Mononuclear cell (primary cell): Measurements from ENCODE around the gene RASEF. TPM values are rescaled to one million over a fixed set of nuclear protein-coding genes. Genes with fewer than 3 reads are reported as not detected.

Source experiments
- H3K27me3 ChIP-seq: 2 replicates; pipeline ENCODE4 v1.6.0; 2011; ENCODE audit warnings: low read length, control low read depth; ENCODE audit not compliant: insufficient read depth
- H3K4me1 ChIP-seq: 2 replicates; pipeline ENCODE4 v1.5.1; 2011; ENCODE audit warnings: mild to moderate bottlenecking, low read length, control low read depth; ENCODE audit not compliant: insufficient read depth
- H3K4me3 ChIP-seq: 2 replicates; pipeline ENCODE4 v1.5.1; 2011; ENCODE audit warnings: mild to moderate bottlenecking, low read length, moderate library complexity
- H3K9me3 ChIP-seq: 2 replicates; pipeline ENCODE4 v1.5.1; 2011; ENCODE audit warnings: low read depth, mild to moderate bottlenecking, control low read depth, low read length
- total RNA-seq: library from RNA; depleted of rRNA; stranded (reverse); fragments of >200 nt; gene quantifications from one replicate; pipeline ENCODE4 v1.2.3, GENCODE V29; 2012

Gene RASEF
- total RNA-seq, 1 donor: under 0.01 TPM

DNA sequence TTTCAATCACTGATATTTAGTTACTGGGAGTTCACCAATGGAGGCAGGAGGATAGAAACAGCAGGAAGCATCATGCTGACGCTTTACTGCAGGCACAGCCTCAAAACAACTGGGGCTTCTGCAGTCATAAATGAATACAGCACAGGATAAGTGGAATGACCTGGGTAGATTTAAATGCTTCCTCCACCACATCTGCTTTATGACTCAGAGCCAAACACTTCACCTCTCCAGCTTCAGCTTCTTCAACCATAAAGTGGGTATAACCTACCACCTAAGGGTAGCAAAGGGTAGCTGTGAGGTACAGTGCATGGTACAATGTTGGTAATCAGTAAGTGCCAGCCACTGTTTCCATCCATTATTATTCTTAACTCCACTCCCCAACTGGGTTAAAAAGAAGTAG is 28.4 kb downstream of the RASEF start:
- H3K4me1 ChIP-seq: no peaks in the 10 kb centered on the region
- no peaks in the 10 kb centered on the region for H3K27me3 ChIP-seq
- no peaks in the 10 kb centered on the region for H3K9me3 ChIP-seq
- H3K4me3 ChIP-seq: no peak overlapping the region

DNA sequence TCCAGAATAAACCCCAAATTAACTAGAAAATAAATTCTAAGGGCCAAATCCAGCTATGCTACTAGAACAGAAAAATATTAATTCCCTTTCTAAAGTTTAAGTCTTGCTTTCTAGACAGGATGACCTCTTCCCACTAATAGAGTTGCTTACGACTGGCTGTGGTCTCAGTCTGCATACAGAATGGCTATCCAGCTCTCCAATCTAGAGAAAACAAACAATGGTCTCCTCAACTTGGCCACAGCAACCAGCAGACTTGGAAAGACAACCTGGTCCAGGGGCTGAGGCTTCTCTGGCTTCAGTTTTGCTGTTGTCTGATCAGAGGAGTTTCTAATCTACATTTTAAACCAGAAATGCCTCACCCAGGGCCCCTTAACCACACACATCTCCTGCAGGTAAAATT is 28.9 kb downstream of the RASEF start:
- no peaks in the 10 kb centered on the region for H3K4me1 ChIP-seq
- H3K9me3 ChIP-seq: no peaks in the 10 kb centered on the region
- no peak overlapping the region for H3K4me3 ChIP-seq
- no peaks in the 10 kb centered on the region for H3K27me3 ChIP-seq

DNA sequence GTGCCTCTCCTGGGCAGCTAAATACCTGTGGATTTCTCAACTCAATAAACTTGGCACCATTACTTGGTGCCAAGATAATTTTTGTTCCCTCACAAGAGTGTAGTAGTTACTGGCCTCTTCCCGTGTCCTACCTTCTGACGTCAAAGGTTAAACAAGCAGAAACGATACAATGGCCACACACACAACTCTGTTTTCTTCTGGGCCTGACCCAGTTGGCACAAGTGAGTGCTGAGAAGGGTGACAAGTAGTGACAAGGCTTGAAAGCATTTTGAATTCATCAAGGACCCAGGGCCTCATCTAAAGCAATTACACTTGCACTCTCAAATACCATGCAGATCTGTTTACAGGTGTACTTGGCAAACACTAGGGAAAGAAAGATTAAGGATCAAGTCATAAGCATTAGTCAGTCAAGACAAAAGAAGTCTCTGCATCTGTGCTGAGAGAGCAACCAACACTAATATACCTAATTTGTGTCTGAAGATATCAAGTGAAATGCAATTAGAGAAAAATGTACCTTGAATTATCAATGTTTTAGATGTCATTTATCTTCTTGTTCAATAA is 30.8 kb downstream of the RASEF start:
- Histone ChIP-seq H3K4me1 (no peaks in the 10 kb centered on the region), H3K27me3 (no peaks in the 10 kb centered on the region), H3K9me3 (no peaks in the 10 kb centered on the region)

DNA sequence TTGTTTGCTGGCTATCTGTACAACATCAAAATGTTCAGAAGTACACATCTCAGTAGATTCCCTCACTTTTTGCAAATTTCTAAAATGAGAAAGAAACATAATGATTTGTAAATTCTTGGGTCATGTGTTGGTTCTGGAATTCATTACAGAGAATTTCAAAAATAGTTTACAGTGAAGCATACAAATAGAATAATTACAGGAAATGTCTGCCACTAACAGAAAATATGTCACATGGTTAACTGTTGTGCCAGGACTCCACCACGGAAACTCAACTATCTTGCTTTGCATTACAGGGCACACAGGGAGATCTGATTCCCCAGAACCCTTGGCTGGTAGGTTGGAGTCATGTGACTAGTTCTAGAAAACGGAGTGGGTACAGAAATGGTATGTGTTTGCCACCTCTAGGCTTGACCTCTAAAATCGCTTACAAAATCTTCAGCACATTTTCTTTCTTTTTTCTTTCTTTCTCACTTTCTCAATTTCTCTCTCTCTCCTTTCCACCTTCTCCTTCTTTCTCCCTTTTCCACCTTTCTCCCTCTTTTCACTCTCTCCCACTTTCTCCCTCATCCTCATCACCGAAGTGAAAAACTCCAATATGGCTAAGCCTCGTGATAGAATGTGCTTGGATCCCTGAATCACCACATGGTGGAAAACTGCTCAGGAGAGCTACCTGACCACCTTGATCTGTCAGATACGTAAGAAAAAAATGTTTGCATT is 32.4 kb downstream of the RASEF start:
- Histone ChIP-seq H3K4me1 (no peaks in the 10 kb centered on the region), H3K9me3 (no peaks in the 10 kb centered on the region), H3K27me3 (no peaks in the 10 kb centered on the region), H3K4me3 (no peak overlapping the region)

More for the DNA sequence above, 30.8 kb downstream of the RASEF start:
- H3K4me3 ChIP-seq: no peak overlapping the region

DNA sequence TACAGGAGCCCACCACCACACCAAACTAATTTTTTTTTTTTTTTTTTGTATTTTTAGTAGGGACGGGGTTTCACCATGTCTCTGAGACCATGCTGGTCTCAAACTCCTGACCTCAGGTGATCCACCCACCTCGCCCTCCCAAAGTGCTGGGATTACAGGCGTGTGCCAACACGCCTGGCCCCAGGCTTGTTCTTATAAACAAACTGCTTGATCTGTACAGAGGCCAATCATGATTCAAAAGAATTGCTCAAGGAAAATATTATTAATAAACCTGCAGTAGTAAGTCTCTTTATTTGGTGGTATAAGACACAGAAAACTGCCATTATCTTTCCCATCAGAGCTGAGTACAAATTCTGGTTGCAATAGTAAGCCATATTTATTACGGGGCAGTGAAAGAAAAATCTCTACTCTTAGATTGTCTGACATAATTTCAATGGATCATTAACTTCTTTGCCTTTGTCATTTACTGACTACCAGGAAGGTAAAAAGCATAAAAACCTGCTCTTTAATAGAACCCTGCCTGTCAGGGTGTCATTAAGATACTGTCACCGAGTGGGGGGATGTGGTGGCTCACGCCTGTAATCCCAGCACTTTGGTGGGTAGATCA is 33.3 kb downstream of the RASEF start:
- Histone ChIP-seq H3K9me3 (no peaks in the 10 kb centered on the region), H3K4me3 (no peak overlapping the region), H3K27me3 (no peaks in the 10 kb centered on the region), H3K4me1 (no peaks in the 10 kb centered on the region)

DNA sequence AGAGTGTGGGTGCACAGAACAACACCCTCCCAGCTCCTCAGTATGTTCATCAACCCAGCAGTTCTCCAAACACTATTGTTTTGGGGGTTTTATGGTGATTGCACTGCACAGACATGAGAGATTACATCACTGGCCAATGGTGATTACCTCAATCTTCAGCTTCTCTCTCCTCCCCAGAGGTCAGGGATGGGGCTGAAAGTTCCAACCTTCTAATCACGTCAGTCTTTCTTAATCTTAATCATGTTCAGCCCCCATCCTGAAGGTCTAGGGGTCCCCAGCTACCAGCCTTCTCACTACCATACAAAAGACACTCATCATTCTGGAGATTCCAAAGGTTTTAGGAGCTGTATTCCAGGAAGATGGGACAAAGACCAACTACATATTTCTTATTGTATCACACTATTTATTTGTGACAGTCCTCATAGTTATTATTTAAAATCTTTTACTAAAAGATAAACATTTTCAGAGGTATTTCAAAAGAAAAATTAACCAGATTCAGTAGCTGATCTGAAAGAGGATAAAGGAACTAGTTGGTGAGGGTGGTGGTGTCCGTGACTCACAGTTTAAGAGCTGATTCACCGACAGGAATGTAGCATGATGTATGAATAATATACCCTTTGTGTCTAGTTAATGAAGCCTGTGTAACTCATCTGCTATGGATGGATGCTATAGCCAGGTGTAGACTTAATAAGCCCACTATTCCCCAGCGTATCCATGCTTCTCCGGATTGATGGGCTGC is 35.6 kb downstream of the RASEF start:
- Histone ChIP-seq H3K4me3 (no peak overlapping the region), H3K27me3 (no peaks in the 10 kb centered on the region), H3K4me1 (no peaks in the 10 kb centered on the region), H3K9me3 (no peaks in the 10 kb centered on the region)

DNA sequence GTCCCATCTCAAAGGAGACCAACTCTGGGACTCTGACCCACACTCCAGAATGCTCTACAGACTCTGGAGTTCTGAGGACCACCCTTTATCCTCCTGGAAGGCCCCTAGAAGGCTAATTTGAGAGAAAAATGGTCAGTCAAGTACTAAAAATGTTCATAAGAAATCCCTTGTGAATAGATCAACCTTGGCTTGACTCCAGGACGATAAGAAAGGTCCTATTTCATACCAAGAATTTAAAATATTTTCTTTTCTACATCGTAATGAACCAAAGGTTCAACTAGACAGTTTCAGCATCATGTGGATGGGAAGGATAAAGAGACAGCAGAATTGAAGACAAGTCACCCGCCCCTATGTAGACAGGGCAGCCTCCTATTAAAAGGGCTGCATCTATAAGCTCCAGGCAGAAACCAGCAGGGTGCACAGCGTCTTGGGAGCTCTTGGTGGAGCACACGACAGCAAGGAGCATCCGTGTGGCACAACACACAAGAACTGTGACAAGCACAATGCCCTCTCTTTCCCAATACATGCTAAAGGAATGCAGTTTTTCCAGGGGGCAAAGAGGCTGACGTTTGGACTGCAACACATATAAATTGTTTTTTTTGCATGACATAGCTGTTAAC is 38.3 kb downstream of the RASEF start:
- Histone ChIP-seq H3K27me3 (no peaks in the 10 kb centered on the region), H3K9me3 (no peaks in the 10 kb centered on the region), H3K4me1 (no peaks in the 10 kb centered on the region), H3K4me3 (no peak overlapping the region)

DNA sequence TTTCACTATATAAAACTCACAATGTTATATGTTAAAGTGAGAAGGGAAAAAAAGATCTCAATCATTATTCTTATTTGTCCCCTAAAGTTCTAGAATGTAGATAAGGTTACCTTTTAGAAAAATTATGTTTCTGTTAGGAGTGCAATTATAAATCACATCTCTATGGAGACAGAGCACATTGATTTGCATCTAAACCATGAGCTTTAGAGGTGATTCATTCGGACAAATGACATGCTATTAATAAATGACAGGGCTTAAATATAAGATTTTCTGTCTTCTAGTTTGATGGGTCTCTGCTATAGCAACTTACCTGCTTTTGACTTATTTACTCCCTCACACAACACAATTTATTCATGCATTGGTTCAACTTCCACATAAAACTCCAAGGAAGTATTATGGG is 39.8 kb downstream of the RASEF start:
- H3K4me1 ChIP-seq: no peaks in the 10 kb centered on the region
- H3K9me3 ChIP-seq: no peaks in the 10 kb centered on the region
- H3K27me3 ChIP-seq: no peaks in the 10 kb centered on the region

DNA sequence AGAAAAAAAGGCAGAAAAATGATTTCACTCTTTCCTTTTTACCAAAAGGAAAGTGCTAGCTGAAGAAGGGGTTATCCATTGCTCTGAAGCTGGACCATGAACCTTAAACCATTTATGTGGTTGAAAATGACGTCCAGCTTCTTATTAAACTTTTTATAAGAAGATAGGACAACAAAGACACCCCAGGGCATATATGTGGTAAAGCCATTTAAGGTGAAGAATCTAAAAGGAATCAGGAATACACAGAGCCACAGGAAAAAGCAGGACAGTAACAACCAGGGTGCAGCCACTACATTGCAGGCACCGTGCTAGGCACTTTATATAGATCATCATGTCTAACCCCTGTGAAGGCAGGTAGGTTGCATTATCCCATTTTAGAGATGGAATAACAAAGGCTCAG is 42.1 kb downstream of the RASEF start:
- no peaks in the 10 kb centered on the region for H3K9me3 ChIP-seq
- H3K27me3 ChIP-seq: no peaks in the 10 kb centered on the region
- H3K4me1 ChIP-seq: no peaks in the 10 kb centered on the region
- H3K4me3 ChIP-seq: no peak overlapping the region

More for the DNA sequence above, 39.8 kb downstream of the RASEF start:
- H3K4me3 ChIP-seq: no peak overlapping the region

DNA sequence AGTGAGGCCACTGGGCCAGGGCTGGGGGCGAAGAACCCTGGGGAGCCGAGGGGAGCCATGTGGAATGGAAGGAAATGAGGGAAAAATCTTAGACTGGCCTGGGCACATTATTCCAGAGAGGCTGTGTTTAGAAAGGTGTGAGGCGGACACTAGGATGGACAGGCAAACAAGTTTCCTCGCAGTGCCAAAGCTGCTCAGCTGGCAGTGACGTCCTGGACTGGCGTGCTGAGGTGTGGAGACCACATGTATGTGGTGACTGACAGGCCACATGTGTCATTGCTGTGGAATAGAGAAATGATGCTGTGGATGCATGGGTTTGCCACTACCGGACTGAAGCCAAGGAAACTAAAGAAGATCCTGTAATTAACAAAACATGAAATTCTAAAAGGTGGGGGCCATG is 42.6 kb downstream of the RASEF start:
- Histone ChIP-seq H3K4me1 (no peaks in the 10 kb centered on the region), H3K9me3 (no peaks in the 10 kb centered on the region), H3K4me3 (no peak overlapping the region), H3K27me3 (no peaks in the 10 kb centered on the region)

DNA sequence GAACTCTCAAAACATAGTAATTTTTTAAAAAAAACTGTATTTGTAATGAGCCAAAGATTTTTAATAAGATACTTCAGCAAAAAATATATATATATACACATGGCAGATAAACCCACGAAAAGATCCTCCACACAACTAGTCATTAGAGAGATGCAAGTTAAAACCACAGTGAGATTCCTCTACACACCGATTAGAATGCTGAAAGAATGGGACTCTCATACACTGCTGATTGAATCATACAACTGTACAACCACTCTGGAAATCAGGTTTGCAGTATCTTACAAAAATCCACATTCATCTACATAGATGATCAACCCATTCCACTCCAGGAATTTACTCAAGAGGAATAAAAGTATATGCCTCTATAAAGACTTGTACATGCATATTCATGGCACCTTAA is 43.7 kb downstream of the RASEF start:
- H3K27me3 ChIP-seq: no peaks in the 10 kb centered on the region
- no peak overlapping the region for H3K4me3 ChIP-seq
- no peaks in the 10 kb centered on the region for H3K4me1 ChIP-seq
- H3K9me3 ChIP-seq: no peaks in the 10 kb centered on the region

DNA sequence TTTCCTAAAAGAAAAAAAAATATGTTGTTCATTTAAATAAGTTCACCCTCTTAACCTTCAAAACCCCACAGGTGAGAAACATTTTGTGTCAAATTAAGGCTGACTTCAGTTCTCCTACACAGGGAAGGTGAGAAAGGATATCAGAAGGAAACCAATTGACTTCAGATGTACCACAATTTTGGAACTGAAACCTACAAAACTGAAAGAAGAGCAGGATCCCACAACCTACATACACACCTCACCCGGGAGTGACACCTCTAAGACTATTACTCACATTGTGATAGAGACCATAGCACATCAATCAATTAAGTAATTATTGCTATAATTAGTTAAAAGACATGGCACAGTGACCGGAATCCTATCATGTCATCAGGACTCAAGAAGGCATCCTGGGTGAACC is 47.0 kb downstream of the RASEF start:
- Histone ChIP-seq H3K4me1 (no peaks in the 10 kb centered on the region), H3K9me3 (no peaks in the 10 kb centered on the region), H3K27me3 (no peaks in the 10 kb centered on the region), H3K4me3 (no peak overlapping the region)

DNA sequence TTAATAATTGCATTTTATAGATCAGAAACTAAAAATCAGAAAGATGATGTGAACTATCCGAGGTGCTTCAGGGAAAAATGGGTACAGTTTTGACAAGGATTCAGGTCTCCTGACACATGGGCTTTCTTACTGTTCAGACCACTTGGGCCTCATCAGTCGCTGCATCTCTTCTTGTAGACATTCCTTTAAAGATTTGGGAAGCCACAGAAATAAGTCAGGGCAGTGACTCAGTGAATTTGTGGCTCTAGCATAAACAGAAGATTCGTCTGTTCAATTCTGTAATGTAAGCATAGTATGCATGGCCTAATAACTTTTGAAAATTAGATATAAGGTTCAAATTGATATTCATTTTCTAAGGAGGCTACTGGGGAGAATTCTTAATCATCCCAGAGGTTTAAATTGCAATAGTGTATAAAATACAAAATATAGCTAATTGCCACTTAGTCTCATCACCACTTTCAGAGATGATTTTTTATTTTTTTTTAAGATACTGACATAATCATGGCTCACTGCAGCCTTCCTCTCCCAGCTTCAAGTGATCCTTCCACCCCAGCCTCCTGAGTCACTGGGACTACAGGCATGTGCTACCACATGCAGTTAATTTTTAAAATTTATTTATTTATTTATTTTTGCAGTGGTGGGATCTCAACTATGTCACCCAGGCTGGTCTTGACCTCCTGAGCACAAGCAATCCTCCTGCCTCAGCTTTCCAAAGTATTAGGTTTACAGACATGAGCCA is 48.9 kb downstream of the RASEF start:
- Histone ChIP-seq H3K9me3 (no peaks in the 10 kb centered on the region), H3K27me3 (no peaks in the 10 kb centered on the region), H3K4me3 (no peak overlapping the region), H3K4me1 (no peaks in the 10 kb centered on the region)

DNA sequence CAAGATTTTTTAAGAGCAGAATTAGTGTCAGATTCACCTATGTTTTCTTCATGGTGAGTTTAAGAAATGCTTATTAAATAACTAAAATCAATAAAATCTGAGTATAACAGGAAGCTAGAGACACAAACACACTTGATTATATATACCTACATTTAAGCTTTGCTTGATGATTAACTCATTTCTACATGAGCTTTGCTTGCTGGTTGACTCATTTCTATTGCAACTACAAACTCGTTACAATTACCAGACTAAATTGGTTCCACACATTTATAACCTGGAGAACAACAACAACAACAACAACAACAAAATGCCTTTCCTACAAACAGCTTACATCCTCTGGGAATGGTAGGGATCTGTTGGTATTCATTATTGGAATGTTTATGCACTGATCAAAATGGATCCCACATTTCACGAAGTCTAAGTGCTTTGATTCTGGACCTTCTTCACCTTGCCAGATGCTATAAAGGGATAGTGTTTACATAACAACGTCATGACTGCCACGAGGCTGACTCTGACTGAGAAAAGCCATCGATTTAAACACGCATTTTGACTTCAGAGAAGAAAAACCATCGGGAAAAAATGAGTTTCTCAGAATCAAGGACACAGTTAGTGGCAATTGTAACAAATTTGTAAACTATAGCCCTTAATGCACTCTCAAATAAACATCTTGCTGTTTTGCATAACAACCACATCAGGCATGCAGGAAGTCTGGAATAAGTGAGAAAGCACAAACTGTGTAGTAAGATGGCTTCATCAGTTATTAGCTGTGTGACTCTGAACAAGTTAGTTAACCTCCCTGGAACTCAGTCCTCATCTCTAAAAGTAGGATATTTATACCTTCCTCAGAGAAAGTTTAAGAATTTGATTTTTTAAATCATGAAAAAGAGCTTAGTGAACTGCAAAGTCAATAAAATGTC is 49.8 kb downstream of the RASEF start:
- Histone ChIP-seq H3K4me1 (no peaks in the 10 kb centered on the region), H3K9me3 (no peaks in the 10 kb centered on the region), H3K27me3 (no peaks in the 10 kb centered on the region), H3K4me3 (no peak overlapping the region)
